ENCODE results near the gene PNPLA7. TPM values are rescaled to one million over a fixed set of nuclear protein-coding genes. Genes with fewer than 3 reads are reported as not detected.

The PNPLA7 gene
- total RNA-seq, 4 donors from 2014 or later = 16.0 to 95.4 (median 24.9) TPM

GRCh38 chr9:137463931-137464290 is 86.3 kb downstream of the PNPLA7 start:
- H3K27me3 ChIP-seq = no peaks in the 10 kb centered on the region
- WGBS, 2 donors (ENCODE audit: low coverage in 1 of 2) = 97% methylated on average over 15 of the region's 18 CpGs; no CpG with 5 or more reads in 1 of the 2 donors
- H3K27ac ChIP-seq = no peak overlapping the region
- no peak overlapping the region for H3K4me3 ChIP-seq
- in situ Hi-C loops (cut with MboI; ENCODE audit: low pct_ligation_motif_present in 1 of 4, low pct_unique_long_range_greater_than_20kb in 1 of 4, low sequenced_read_pairs in 3 of 4) (no loop called here), intact Hi-C loops (cut with DNase I; ENCODE audit: low total_unique reads) (no loop called here)
- no peaks in the 10 kb centered on the region for H3K36me3 ChIP-seq
- no peak for DNase-seq
- H3K9me3 ChIP-seq = no peaks in the 10 kb centered on the region
- peaks cover 5 to 9% (median 7%) of the 10 kb centered on the region in 4 donors for H3K4me1 ChIP-seq
- TF ChIP-seq EP300 (IDR thresholded peaks at IDR 0.05; ENCODE audit: low read depth) (no peak), POLR2AphosphoS5 (IDR thresholded peaks at IDR 0.05) (no peak), POLR2A (IDR thresholded peaks at IDR 0.05) (no peak)
- TF ChIP-seq, protein P1, sequence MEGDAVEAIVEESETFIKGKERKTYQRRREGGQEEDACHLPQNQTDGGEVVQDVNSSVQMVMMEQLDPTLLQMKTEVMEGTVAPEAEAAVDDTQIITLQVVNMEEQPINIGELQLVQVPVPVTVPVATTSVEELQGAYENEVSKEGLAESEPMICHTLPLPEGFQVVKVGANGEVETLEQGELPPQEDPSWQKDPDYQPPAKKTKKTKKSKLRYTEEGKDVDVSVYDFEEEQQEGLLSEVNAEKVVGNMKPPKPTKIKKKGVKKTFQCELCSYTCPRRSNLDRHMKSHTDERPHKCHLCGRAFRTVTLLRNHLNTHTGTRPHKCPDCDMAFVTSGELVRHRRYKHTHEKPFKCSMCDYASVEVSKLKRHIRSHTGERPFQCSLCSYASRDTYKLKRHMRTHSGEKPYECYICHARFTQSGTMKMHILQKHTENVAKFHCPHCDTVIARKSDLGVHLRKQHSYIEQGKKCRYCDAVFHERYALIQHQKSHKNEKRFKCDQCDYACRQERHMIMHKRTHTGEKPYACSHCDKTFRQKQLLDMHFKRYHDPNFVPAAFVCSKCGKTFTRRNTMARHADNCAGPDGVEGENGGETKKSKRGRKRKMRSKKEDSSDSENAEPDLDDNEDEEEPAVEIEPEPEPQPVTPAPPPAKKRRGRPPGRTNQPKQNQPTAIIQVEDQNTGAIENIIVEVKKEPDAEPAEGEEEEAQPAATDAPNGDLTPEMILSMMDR (IDR thresholded peaks at IDR 0.05) = no peak

DNA sequence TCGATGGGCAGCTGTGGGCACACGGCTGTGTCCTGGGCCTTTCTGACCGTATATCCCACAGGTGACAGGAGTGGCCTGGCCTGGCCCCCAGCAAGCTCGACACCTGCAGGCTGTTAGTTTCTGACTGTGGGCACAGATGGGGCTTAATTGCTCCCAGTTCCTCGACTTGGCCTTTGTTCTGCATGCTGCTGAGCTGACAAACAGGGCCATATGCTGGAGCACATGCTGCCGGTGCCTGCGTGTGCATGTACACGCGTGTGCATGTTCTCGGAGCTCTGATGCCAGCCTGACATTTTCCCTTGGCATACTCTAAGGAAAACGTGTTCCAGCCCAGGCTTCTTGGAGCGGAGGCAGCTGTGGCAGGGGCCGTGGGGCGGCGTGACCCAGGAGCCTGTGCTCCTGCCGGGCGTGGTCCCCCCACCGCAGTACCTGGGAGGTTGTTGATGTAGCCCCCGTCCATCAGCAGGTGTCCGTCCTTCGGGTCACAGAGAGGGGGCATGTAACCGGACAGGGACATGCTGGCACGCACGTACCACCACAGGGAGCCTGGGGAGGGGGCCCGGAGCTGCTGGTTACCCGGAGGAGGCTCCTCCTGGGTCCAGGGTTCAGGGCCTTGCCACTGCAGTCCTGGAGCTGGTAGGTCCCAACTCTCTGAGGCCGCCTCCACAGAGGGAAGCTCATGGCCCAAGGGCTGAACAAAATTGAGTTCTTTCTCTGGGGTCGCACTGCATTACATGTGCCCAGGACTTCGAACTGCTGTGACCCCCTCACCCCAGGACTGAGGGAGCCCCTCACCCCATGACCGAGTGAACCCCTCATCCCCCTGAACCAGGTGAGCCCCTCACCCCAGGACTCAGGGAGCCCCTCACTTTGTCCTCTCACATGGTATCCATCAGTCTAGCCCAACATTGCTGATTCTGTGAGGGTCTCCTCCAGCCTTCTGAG is 86.9 kb downstream of the PNPLA7 start:
- intact Hi-C loops (cut with DNase I; ENCODE audit: low total_unique reads) (no loop called here), in situ Hi-C loops (cut with MboI; ENCODE audit: low pct_ligation_motif_present in 1 of 4, low pct_unique_long_range_greater_than_20kb in 1 of 4, low sequenced_read_pairs in 3 of 4) (no loop called here)
- Histone ChIP-seq H3K27me3 (no peaks in the 10 kb centered on the region), H3K4me1 (peaks cover 9 to 15% (median 12%) of the 10 kb centered on the region in 4 donors), H3K27ac (no peak overlapping the region), H3K9me3 (no peaks in the 10 kb centered on the region), H3K36me3 (no peaks in the 10 kb centered on the region), H3K4me3 (no peak overlapping the region)
- DNase-seq = no peak
- TF ChIP-seq, protein P1 (IDR thresholded peaks at IDR 0.05) = no peak
- TF ChIP-seq POLR2AphosphoS5 (IDR thresholded peaks at IDR 0.05) (no peak), POLR2A (IDR thresholded peaks at IDR 0.05) (no peak), EP300 (IDR thresholded peaks at IDR 0.05; ENCODE audit: low read depth) (no peak)
- 92 to 100% methylated on average over 2 to 19 of the region's 30 CpGs for WGBS, 2 donors (ENCODE audit: low coverage in 1 of 2)

DNA sequence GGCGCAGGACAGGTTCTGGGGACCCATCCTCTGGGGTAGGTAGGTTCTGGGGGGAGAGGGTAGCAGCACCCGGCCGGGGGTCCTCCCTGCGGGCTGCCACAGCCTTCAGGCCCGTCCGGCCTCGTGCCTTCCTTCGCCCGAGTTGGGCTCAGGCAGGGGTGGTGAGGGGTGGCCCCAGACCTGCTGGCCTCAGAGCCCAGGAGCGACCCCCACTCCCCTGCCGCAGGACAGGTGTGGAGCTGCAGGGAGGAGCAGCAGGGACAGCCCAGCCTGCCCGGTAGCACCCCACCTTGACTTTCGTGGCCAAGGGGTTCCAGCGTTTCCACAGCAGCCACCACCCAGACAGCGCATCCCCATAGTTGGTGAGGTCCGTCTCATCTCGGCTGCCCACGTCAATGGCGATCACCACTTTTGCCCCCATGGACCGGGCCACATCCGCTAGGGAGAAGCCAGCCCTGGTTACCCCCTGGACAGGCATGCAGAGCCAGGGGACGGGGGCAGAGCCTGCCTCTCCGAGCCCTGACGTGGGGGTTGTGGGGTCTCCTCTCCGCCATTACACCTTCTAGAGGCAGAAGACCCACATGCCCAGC is 87.7 kb downstream of the PNPLA7 start:
- H3K4me3 ChIP-seq = no peak overlapping the region
- in situ Hi-C loops (cut with MboI; ENCODE audit: low pct_ligation_motif_present in 1 of 4, low pct_unique_long_range_greater_than_20kb in 1 of 4, low sequenced_read_pairs in 3 of 4) = no loop called here
- no peak overlapping the region for H3K27ac ChIP-seq
- intact Hi-C loops (cut with DNase I; ENCODE audit: low total_unique reads) = no loop called here
- peaks cover 12 to 22% (median 19%) of the 10 kb centered on the region in 4 donors for H3K4me1 ChIP-seq
- DNase-seq = no peak
- no peaks in the 10 kb centered on the region for H3K36me3 ChIP-seq
- no peaks in the 10 kb centered on the region for H3K9me3 ChIP-seq
- H3K27me3 ChIP-seq = no peaks in the 10 kb centered on the region
- WGBS, 2 donors (ENCODE audit: low coverage in 1 of 2) = 93% methylated on average over 20 of the region's 25 CpGs; no CpG with 5 or more reads in 1 of the 2 donors
- TF ChIP-seq POLR2AphosphoS5 (IDR thresholded peaks at IDR 0.05) (no peak), POLR2A (IDR thresholded peaks at IDR 0.05) (no peak), EP300 (IDR thresholded peaks at IDR 0.05; ENCODE audit: low read depth) (no peak)
- TF ChIP-seq, protein P1 (IDR thresholded peaks at IDR 0.05) = no peak

DNA sequence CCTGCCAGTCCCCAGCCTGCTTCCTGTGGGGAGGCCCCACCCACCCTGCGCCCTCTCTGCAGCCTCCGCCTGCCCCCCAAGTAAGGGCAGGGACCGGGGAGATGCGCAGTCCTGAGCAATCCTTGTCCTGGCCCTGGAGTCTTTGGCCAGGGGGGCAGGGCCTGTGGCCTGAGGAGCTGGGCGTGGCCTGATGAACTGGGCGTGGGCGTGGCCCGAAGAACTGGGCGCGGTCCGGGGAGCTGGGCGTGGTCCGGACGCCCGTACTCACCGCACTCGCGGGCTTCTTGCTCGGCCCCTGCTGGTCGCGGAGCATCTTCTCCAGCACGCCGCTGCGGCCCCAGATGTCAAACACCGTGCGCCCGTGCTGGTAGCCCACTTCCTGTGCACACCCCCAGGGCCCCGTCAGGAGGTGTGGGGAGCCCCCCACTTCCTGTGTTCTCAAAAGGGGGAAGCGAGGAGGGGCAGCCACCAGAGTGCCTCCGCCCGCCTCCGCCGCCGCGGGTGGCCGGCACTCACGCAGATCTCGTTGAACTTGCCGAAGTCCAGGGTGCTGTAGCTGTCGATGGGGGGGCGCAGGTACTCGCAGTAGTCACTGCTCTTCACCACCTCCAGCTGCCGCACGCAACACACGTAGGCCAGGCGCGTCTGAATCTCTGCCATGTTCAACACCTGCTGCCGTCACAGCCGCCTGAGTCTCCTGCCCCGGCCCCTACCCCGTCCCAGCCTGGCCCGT is 88.4 kb downstream of the PNPLA7 start:
- H3K4me3 ChIP-seq = no peak overlapping the region
- H3K36me3 ChIP-seq = no peaks in the 10 kb centered on the region
- H3K4me1 ChIP-seq = peaks cover 12 to 22% (median 19%) of the 10 kb centered on the region in 4 donors
- H3K27me3 ChIP-seq = no peaks in the 10 kb centered on the region
- DNase-seq = peak; percentile 76
- intact Hi-C loops (cut with DNase I; ENCODE audit: low total_unique reads) (no loop called here), in situ Hi-C loops (cut with MboI; ENCODE audit: low pct_ligation_motif_present in 1 of 4, low pct_unique_long_range_greater_than_20kb in 1 of 4, low sequenced_read_pairs in 3 of 4) (no loop called here)
- 58% methylated on average over 34 of the region's 52 CpGs; no CpG with 5 or more reads in 1 of the 2 donors for WGBS, 2 donors (ENCODE audit: low coverage in 1 of 2)
- H3K9me3 ChIP-seq = no peaks in the 10 kb centered on the region
- H3K27ac ChIP-seq = no peak overlapping the region
- TF ChIP-seq, protein P1 (IDR thresholded peaks at IDR 0.05) = peak in 1 of 5 experiments; percentile 23
- TF ChIP-seq EP300 (IDR thresholded peaks at IDR 0.05; ENCODE audit: low read depth) = no peak
- TF ChIP-seq POLR2A (IDR thresholded peaks at IDR 0.05) = peak; percentile 37
- no peak for TF ChIP-seq POLR2AphosphoS5 (IDR thresholded peaks at IDR 0.05)

Measured in transverse colon (tissue), 4 donors.